OCI-LY7 (cell line): ENCODE measurements around the gene PGAP2.

Experiments used
- CTCF ChIP-seq: fragments of 200-600 bp; sonication (generic); conservative IDR thresholded peaks from 2 replicates; pipeline ENCODE4 v1.5.1; 2014; ENCODE audit warnings: mild to moderate bottlenecking, antibody characterized with exemption, low read length, moderate library complexity, mixed read lengths
- EZH2phosphoT487 ChIP-seq: fragments of 200-600 bp; sonication (generic); IDR thresholded peaks from 2 replicates; pipeline ENCODE4 v1.6.1; 2018; ENCODE audit warnings: low read depth, borderline replicate concordance, mild to moderate bottlenecking, mixed run types, antibody characterized with exemption, low read length, moderate library complexity, mixed read lengths

GRCh38 chr11:3816673-3817072 is 8.3 kb downstream of the PGAP2 start:
- TF ChIP-seq CTCF = no peak
- TF ChIP-seq EZH2phosphoT487 = no peak
